ENCODE results near the gene BABAM2. TPM values are rescaled to one million over a fixed set of nuclear protein-coding genes. Genes with fewer than 3 reads are reported as not detected.

Gene BABAM2
- total RNA-seq, 3 donors from 2014 or later: 34.8 to 42.4 (median 41.3) TPM

GRCh38 chr2:27935026-27935425, 44.5 kb downstream of the BABAM2 start:
- Histone ChIP-seq H3K4me3 (no peak overlapping the region), H3K9me3 (no peaks in the 10 kb centered on the region), H3K4me1 (ENCODE audit: low read depth) (peaks cover 14% of the 10 kb centered on the region), H3K36me3 (ENCODE audit: low read depth) (no peaks in the 10 kb centered on the region)
- DNase-seq: no peak
- no peak for ATAC-seq
- TF ChIP-seq CTCF (IDR thresholded peaks at IDR 0.05): no peak
- intact Hi-C loops (cut with DNase I, micrococcal nuclease): no loop called here

- ATAC-seq: no peak
- intact Hi-C loops (cut with DNase I, micrococcal nuclease): no loop called here
These were observed 49.7 kb downstream of the BABAM2 start for GRCh38 chr2:27940090-27940671.

GRCh38 chr2:27940982-27941381, 50.5 kb downstream of the BABAM2 start:
- ATAC-seq (no peak), DNase-seq (no peak)
- H3K4me3 ChIP-seq: no peak overlapping the region
- TF ChIP-seq CTCF (IDR thresholded peaks at IDR 0.05): no peak
- no peaks in the 10 kb centered on the region for H3K4me1 ChIP-seq (ENCODE audit: low read depth)
- no peaks in the 10 kb centered on the region for H3K9me3 ChIP-seq
- no peaks in the 10 kb centered on the region for H3K36me3 ChIP-seq (ENCODE audit: low read depth)
- intact Hi-C loops (cut with DNase I, micrococcal nuclease): no loop called here

More at GRCh38 chr2:27940090-27940671, 49.7 kb downstream of the BABAM2 start:
- Histone ChIP-seq H3K9me3 (no peaks in the 10 kb centered on the region), H3K36me3 (ENCODE audit: low read depth) (no peaks in the 10 kb centered on the region), H3K4me1 (ENCODE audit: low read depth) (no peaks in the 10 kb centered on the region), H3K4me3 (no peak overlapping the region)
- TF ChIP-seq CTCF (IDR thresholded peaks at IDR 0.05): no peak
- no peak for DNase-seq

- DNase-seq (no peak), ATAC-seq (no peak)
- Histone ChIP-seq H3K4me1 (ENCODE audit: low read depth) (no peaks in the 10 kb centered on the region), H3K9me3 (no peaks in the 10 kb centered on the region), H3K36me3 (ENCODE audit: low read depth) (no peaks in the 10 kb centered on the region), H3K4me3 (no peak overlapping the region)
- intact Hi-C loops (cut with DNase I, micrococcal nuclease): no loop called here
- no peak for TF ChIP-seq CTCF (IDR thresholded peaks at IDR 0.05)
These were observed 52.4 kb downstream of the BABAM2 start for GRCh38 chr2:27942612-27943547.

- no peak for TF ChIP-seq CTCF (IDR thresholded peaks at IDR 0.05)
- no peak for DNase-seq
- Histone ChIP-seq H3K4me3 (no peak overlapping the region), H3K36me3 (ENCODE audit: low read depth) (no peaks in the 10 kb centered on the region), H3K9me3 (no peaks in the 10 kb centered on the region), H3K4me1 (ENCODE audit: low read depth) (no peaks in the 10 kb centered on the region)
- ATAC-seq: no peak
- intact Hi-C loops (cut with DNase I, micrococcal nuclease): no loop called here
These were observed 56.1 kb downstream of the BABAM2 start for GRCh38 chr2:27946530-27947060.

All from mucosa of descending colon (tissue), 3 donors.